Measurements from ENCODE around the gene LIPA. TPM values are rescaled to one million over a fixed set of nuclear protein-coding genes. Genes with fewer than 3 reads are reported as not detected.
"Not testable (repeated sequence)": the region's sequence is repeated elsewhere in the genome, so short reads cannot be mapped to it uniquely, and the experiment has no call there.

LIPA gene
- total RNA-seq, 1 experiment from 2014 or later = 32.1 TPM

- in situ Hi-C loops (cut with HindIII; ENCODE audit: low sequenced_read_pairs) = no loop called here
These were observed 35.5 kb downstream of the LIPA start for GRCh38 chr10:89216056-89216455.

GRCh38 chr10:89215511-89215910 is 36.1 kb downstream of the LIPA start:
- in situ Hi-C loops (cut with HindIII; ENCODE audit: low sequenced_read_pairs) = no loop called here

More at GRCh38 chr10:89216056-89216455, 35.5 kb downstream of the LIPA start:
- no peak for DNase-seq (ENCODE audit: low spot score)

GRCh38 chr10:89214566-89215165 is 36.9 kb downstream of the LIPA start:
- DNase-seq (ENCODE audit: low spot score) = no peak
- in situ Hi-C loops (cut with HindIII; ENCODE audit: low sequenced_read_pairs) = no loop called here

More at GRCh38 chr10:89215511-89215910, 36.1 kb downstream of the LIPA start:
- no peak for DNase-seq (ENCODE audit: low spot score)

- peak; percentile 52 for DNase-seq (ENCODE audit: low spot score)
- in situ Hi-C loops (cut with HindIII; ENCODE audit: low sequenced_read_pairs) = no loop called here
These were observed 38.3 kb downstream of the LIPA start for GRCh38 chr10:89213191-89213808.

- in situ Hi-C loops (cut with HindIII; ENCODE audit: low sequenced_read_pairs) = no loop called here
- DNase-seq (ENCODE audit: low spot score) = no peak
These were observed 40.7 kb downstream of the LIPA start for GRCh38 chr10:89210794-89211425.

DNA sequence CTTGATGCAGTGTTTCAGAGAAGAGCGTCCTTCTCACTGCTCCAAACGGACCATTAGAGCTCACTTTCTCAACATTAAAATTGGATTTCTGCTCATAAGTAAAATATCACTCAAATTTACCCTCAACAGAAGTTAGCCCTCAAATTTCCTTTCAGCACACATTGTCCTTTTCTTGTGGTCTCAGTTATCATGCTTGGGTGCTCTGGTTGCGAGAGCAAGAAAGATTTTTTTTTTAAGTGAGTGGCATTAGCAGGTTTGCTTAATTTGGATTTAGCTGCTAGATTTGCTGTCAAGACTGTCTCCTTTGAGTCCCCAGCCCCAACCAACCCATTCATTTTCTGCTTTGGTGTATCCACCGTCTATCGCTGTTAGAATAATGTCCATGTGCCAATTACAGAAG is 41.9 kb downstream of the LIPA start:
- no peak for DNase-seq (ENCODE audit: low spot score)
- in situ Hi-C loops (cut with HindIII; ENCODE audit: low sequenced_read_pairs) = no loop called here

GRCh38 chr10:89207801-89208551 is 43.6 kb downstream of the LIPA start:
- in situ Hi-C loops (cut with HindIII; ENCODE audit: low sequenced_read_pairs) = no loop called here
- DNase-seq (ENCODE audit: low spot score) = peak; percentile 24

DNA sequence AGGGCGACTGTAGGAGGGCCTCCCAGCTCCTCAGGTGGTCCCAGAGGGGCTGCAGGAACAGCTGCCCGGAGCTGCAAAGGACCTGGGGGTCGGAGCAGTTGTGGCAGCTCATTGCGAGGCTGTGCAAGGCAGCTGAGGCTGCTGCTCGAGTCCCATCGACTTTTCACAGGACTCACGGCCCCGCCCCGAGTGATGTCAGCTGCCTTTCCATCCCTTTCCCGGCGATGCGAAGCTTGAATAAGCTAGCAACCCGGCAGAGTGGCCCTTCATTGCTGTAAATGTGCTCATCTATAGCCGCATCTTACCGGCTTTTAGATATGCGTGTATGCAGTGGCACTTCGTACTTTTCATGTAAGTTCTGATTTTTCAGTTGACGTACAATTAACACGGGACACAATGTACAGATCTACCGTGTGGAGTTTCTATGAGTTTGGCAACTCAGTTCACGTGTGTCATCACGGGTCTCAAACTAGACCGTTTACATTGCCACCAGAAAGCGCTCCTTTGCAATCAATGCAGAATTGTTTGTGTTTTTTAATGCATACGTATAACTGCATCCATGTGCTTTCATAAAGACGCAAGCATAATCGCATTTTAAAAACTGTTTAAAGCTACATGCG is 44.3 kb downstream of the LIPA start, which contains the start of gene CH25H:
Gene CH25H, minus strand, starts transcription at position 137 of the 620 bp plus-strand sequence. Its CDS starts 25 bp downstream, at position 112.
- in situ Hi-C loops (cut with HindIII; ENCODE audit: low sequenced_read_pairs) = no loop called here
- peak; percentile 71 for DNase-seq (ENCODE audit: low spot score)

- in situ Hi-C loops (cut with HindIII; ENCODE audit: low sequenced_read_pairs) = no loop called here
- DNase-seq (ENCODE audit: low spot score) = no peak
These were observed 45.0 kb downstream of the LIPA start for GRCh38 chr10:89206402-89207180.

DNA sequence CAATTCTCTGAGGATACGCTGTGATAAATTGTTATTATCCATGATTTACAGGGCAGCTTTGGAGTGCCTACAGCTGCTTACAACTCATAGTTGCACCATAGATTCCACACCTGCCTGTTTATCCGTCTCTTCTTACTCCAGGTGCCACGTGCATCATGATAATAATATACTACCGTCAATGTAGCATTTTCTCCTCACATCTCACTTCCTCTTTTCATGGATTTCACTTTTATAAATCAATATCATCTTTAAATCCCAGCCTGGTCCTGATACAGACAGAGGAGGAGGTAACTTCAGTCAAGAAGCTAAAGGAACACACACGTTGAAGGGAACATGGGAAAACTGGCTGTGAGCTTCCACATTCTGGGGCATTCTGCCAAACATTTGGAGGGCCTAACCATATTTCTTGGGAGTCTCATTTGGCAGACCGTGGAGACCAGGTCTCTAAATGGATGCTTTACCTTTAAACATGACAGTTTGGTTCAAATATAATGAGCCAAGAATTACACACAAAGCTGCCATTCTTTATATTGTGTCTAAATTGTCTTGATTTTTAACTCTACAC is 46.9 kb downstream of the LIPA start:
- in situ Hi-C loops (cut with HindIII; ENCODE audit: low sequenced_read_pairs) = no loop called here
- no peak for DNase-seq (ENCODE audit: low spot score)

GRCh38 chr10:89203237-89203636 is 48.3 kb downstream of the LIPA start:
- DNase-seq (ENCODE audit: low spot score) = no peak
- in situ Hi-C loops (cut with HindIII; ENCODE audit: low sequenced_read_pairs) = no loop called here

- DNase-seq (ENCODE audit: low spot score) = no peak
- in situ Hi-C loops (cut with HindIII; ENCODE audit: low sequenced_read_pairs) = no loop called here
These were observed 49.5 kb downstream of the LIPA start for GRCh38 chr10:89202033-89202425.

GRCh38 chr10:89201345-89202032 is 50.1 kb downstream of the LIPA start:
- in situ Hi-C loops (cut with HindIII; ENCODE audit: low sequenced_read_pairs) = no loop called here
- DNase-seq (ENCODE audit: low spot score) = no peak

- in situ Hi-C loops (cut with HindIII; ENCODE audit: low sequenced_read_pairs) = no loop called here
- no peak for DNase-seq (ENCODE audit: low spot score)
These were observed 54.1 kb downstream of the LIPA start for GRCh38 chr10:89197473-89197872.

DNA sequence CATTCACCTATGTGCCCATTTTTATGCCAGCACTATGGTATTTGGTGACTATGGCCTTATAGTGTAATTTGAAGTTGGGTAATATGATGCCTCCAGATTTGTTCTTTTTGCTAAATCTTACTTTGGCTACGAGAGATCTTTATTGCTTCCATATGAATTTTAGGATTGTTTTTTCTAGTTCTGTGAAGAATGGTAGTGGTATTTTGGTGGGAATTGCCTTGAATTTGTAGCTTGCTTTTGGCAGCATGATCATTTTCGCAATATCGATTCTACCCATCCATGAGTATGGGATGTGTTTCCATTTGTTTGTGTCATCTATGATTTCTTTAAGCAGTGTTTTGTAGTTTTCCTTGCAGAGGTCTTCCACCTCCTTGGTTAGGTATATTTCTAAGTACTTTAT is 60.3 kb downstream of the LIPA start:
- in situ Hi-C loops (cut with HindIII; ENCODE audit: low sequenced_read_pairs) = not testable (repeated sequence)

DNA sequence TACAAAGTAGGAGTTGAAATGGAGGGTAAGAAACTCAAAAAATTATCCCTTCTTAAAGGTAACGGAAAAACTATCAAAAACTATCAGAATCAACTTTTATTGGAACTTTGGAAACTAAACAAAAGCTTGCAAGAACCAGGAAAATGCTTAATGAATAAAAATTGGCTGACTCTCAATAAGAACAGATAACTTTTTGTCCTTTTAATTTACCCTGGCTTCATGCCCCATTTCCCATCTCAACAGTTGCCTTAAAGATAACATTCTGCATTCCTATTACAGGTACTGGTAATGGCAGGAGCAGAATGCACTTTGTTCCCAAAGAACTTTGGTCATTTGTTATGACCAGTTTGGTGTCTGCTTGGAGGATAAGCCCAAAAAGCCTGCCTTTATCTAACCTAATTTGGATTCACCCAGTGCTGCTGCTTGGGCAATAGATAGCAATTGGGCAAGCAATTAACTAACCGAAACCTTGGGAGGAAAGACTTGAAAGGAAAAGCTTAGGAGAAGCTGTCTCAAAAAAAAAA is 62.3 kb downstream of the LIPA start:
- in situ Hi-C loops (cut with HindIII; ENCODE audit: low sequenced_read_pairs) = no loop called here
- DNase-seq (ENCODE audit: low spot score) = no peak

More for the DNA sequence above, 60.3 kb downstream of the LIPA start:
- not testable (repeated sequence) for DNase-seq (ENCODE audit: low spot score)

DNA sequence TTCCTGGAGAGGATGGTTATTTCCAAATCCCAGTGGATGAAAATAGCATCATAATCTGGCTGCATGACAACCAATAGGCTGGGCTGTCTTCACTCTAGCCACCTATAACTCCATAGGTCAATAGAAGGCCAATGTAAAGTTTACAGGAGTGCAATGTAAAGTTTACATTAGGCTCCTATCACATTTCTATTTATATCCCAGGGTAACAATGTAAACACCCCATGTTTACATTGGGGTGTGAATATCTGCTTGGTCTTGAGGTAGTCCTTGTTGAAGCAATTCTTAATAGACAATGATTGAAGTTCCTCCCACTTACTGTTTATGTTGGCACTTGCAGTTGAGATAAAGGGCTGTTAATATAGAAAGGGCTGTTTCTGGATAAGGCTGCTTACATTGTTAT is 65.9 kb downstream of the LIPA start:
- no peak for DNase-seq (ENCODE audit: low spot score)
- in situ Hi-C loops (cut with HindIII; ENCODE audit: low sequenced_read_pairs) = no loop called here

- in situ Hi-C loops (cut with HindIII; ENCODE audit: low sequenced_read_pairs) = no loop called here
- no peak for DNase-seq (ENCODE audit: low spot score)
These were observed 66.9 kb downstream of the LIPA start for GRCh38 chr10:89184638-89185037.

Data from G401 (cell line).